NCI-H526 (cell line): ENCODE data around the gene SERP2.

Experiments
- DNase-seq, 2 experiments: peaks; one replicate each; lab custom pipeline; 2025; lab: John Stamatoyannopoulos, UW

SERP2 gene

GRCh38 chr13:44355621-44356020 is 18.0 kb upstream of the SERP2 start:
- no peak for DNase-seq

GRCh38 chr13:44359983-44360375 is 13.6 kb upstream of the SERP2 start:
- no peak for DNase-seq

GRCh38 chr13:44362394-44363040 is 11.1 kb upstream of the SERP2 start:
- no peak for DNase-seq

- DNase-seq = peak; percentile 98 to 99
Measured at GRCh38 chr13:44363631-44364344, 9.8 kb upstream of the SERP2 start.

GRCh38 chr13:44364345-44365000 is 9.2 kb upstream of the SERP2 start:
- peak in 1 of 2 experiments; percentile 45 for DNase-seq

GRCh38 chr13:44365008-44365407 is 8.6 kb upstream of the SERP2 start:
- DNase-seq = no peak

GRCh38 chr13:44365899-44366298 is 7.7 kb upstream of the SERP2 start:
- no peak for DNase-seq

GRCh38 chr13:44368062-44368591 is 5.5 kb upstream of the SERP2 start:
- DNase-seq = peak; percentile 75 to 79

GRCh38 chr13:44368599-44369368 is 4.8 kb upstream of the SERP2 start:
- DNase-seq = peak; percentile 27 to 75

- DNase-seq = peak in 1 of 2 experiments; percentile 36
Measured at GRCh38 chr13:44371421-44371820, 2.2 kb upstream of the SERP2 start.

GRCh38 chr13:44373247-44373600 is 400 bp upstream of the SERP2 start:
- no peak for DNase-seq

GRCh38 chr13:44374348-44374712 is 706 bp downstream of the SERP2 start:
- no peak for DNase-seq

- no peak for DNase-seq
Measured at GRCh38 chr13:44378277-44378676, 4.7 kb downstream of the SERP2 start.

GRCh38 chr13:44379885-44380284 is 6.3 kb downstream of the SERP2 start:
- no peak for DNase-seq

GRCh38 chr13:44380404-44381165 is 7.0 kb downstream of the SERP2 start:
- DNase-seq = no peak

GRCh38 chr13:44382635-44383145 is 9.1 kb downstream of the SERP2 start:
- DNase-seq = no peak

GRCh38 chr13:44383945-44384344 is 10.3 kb downstream of the SERP2 start:
- no peak for DNase-seq

- no peak for DNase-seq
Measured at GRCh38 chr13:44384778-44385177, 11.2 kb downstream of the SERP2 start.

GRCh38 chr13:44385401-44385800 is 11.8 kb downstream of the SERP2 start:
- no peak for DNase-seq

- DNase-seq = no peak
Measured at GRCh38 chr13:44385847-44386246, 12.2 kb downstream of the SERP2 start.

- no peak for DNase-seq
Measured at GRCh38 chr13:44386913-44387556, 13.4 kb downstream of the SERP2 start.
